Mucosa of descending colon (tissue), 3 donors: Measurements from ENCODE around the gene ZSWIM2. TPM values are rescaled to one million over a fixed set of nuclear protein-coding genes. Genes with fewer than 3 reads are reported as not detected.
"Not testable (repeated sequence)": the region's sequence is repeated elsewhere in the genome, so short reads cannot be mapped to it uniquely, and the experiment has no call there.

Experiments
- ATAC-seq: fragments of 200-7000 bp; cut with Tn5 transposase; one replicate; pipeline ENCODE4 v1.9.1; 2020; ENCODE audit warnings: mild to moderate bottlenecking, moderate library complexity
- DNase-seq, 3 donors: peaks; one replicate each; pipeline ENCODE4 v3.0.0-alpha.2; 2020
- H3K36me3 ChIP-seq: fragments of 200-600 bp; one replicate; pipeline ENCODE4 v1.8.0; 2021; ENCODE audit warnings: low read depth, mild to moderate bottlenecking
- H3K4me1 ChIP-seq: fragments of 200-600 bp; one replicate; pipeline ENCODE4 v1.8.0; 2021; ENCODE audit warnings: low read depth, mild to moderate bottlenecking
- H3K4me3 ChIP-seq: fragments of 200-600 bp; one replicate; pipeline ENCODE4 v1.8.0; 2021; ENCODE audit warnings: mild to moderate bottlenecking
- H3K9me3 ChIP-seq: fragments of 200-600 bp; one replicate; pipeline ENCODE4 v1.8.0; 2021; ENCODE audit warnings: mild to moderate bottlenecking
- CTCF ChIP-seq: fragments of 200-600 bp; IDR thresholded peaks from one replicate; pipeline ENCODE4 v1.8.0; 2022; ENCODE audit warnings: antibody characterized with exemption, mild to moderate bottlenecking
- intact Hi-C, 2 donors: fragments of 100-400 bp; cut with DNase I in 1 of 2; cut with micrococcal nuclease in 1 of 2; formaldehyde crosslinking; loops; one replicate each; pipeline versions ENCODE4 v1.11.0 to v1.11.1; 2022; cut with DNase I, micrococcal nuclease
- total RNA-seq, 3 donors: library from RNA; stranded (reverse); fragmentation: NEBNext Ultra II Directional in 2 of 3; extraction: Animal tissue kit (Norgen Biotek cat#: 25700) in 2 of 3; gene quantifications; one replicate each; pipeline versions ENCODE4 v1.2.1 to v1.2.4, GENCODE V29; 2021 to 2023
- donor health status: DM: no; HTN: no; CAD: no; lungs with moderate emphysema.
- donor health status: DM: no; HTN: no; CAD: no.
- donor health status: DM: no; HTN: yes; CAD: no.

The ZSWIM2 gene
- total RNA-seq, 3 donors from 2014 or later = not detected

- intact Hi-C loops = no loop called here
- Histone ChIP-seq H3K9me3 (peaks cover 9% of the 10 kb centered on the region), H3K4me3 (no peak overlapping the region), H3K4me1 (no peaks in the 10 kb centered on the region), H3K36me3 (no peaks in the 10 kb centered on the region)
- DNase-seq (no peak), ATAC-seq (no peak)
- no peak for TF ChIP-seq CTCF
Observed at GRCh38 chr2:186820303-186820702, 28.7 kb downstream of the ZSWIM2 start.

GRCh38 chr2:186811760-186812159 is 37.2 kb downstream of the ZSWIM2 start:
- H3K9me3 ChIP-seq, H3K4me1 ChIP-seq, DNase-seq, H3K4me3 ChIP-seq, intact Hi-C loops, ATAC-seq, H3K36me3 ChIP-seq: not testable (repeated sequence)

GRCh38 chr2:186806591-186806990 is 42.4 kb downstream of the ZSWIM2 start:
- no peak overlapping the region for H3K4me3 ChIP-seq
- ATAC-seq (no peak), DNase-seq (no peak)
- no peaks in the 10 kb centered on the region for H3K4me1 ChIP-seq
- H3K9me3 ChIP-seq = no peaks in the 10 kb centered on the region
- TF ChIP-seq CTCF = no peak
- intact Hi-C loops = no loop called here
- no peaks in the 10 kb centered on the region for H3K36me3 ChIP-seq

- H3K4me3 ChIP-seq, ATAC-seq, intact Hi-C loops, H3K9me3 ChIP-seq, H3K4me1 ChIP-seq, H3K36me3 ChIP-seq, DNase-seq: not testable (repeated sequence)
Observed at GRCh38 chr2:186798604-186799003, 50.4 kb downstream of the ZSWIM2 start.

GRCh38 chr2:186784930-186785329 is 64.0 kb downstream of the ZSWIM2 start:
- TF ChIP-seq CTCF = no peak
- Histone ChIP-seq H3K4me3 (no peak overlapping the region), H3K9me3 (peaks cover 11% of the 10 kb centered on the region), H3K4me1 (no peaks in the 10 kb centered on the region), H3K36me3 (no peaks in the 10 kb centered on the region)
- intact Hi-C loops = no loop called here
- ATAC-seq = no peak
- no peak for DNase-seq

- intact Hi-C loops = no loop called here
Observed at GRCh38 chr2:186783254-186783653, 65.7 kb downstream of the ZSWIM2 start.

More at GRCh38 chr2:186783254-186783653, 65.7 kb downstream of the ZSWIM2 start:
- Histone ChIP-seq H3K36me3 (no peaks in the 10 kb centered on the region), H3K4me1 (no peaks in the 10 kb centered on the region), H3K9me3 (peaks cover 11% of the 10 kb centered on the region), H3K4me3 (no peak overlapping the region)
- no peak for TF ChIP-seq CTCF
- ATAC-seq (no peak), DNase-seq (no peak)
